Stimulated activated CD4-positive, alpha-beta T cell treated with anti-CD3 and anti-CD28 coated beads, Interleukin-4, amount 100 ng/mL, for 1 hour (primary cell): ENCODE data around the gene FAM219A.

Experiments used
- DNase-seq: peaks from one replicate; pipeline ENCODE4 v3.0.0-alpha.2; 2020

The FAM219A gene, protein sequence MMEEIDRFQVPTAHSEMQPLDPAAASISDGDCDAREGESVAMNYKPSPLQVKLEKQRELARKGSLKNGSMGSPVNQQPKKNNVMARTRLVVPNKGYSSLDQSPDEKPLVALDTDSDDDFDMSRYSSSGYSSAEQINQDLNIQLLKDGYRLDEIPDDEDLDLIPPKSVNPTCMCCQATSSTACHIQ

DNA sequence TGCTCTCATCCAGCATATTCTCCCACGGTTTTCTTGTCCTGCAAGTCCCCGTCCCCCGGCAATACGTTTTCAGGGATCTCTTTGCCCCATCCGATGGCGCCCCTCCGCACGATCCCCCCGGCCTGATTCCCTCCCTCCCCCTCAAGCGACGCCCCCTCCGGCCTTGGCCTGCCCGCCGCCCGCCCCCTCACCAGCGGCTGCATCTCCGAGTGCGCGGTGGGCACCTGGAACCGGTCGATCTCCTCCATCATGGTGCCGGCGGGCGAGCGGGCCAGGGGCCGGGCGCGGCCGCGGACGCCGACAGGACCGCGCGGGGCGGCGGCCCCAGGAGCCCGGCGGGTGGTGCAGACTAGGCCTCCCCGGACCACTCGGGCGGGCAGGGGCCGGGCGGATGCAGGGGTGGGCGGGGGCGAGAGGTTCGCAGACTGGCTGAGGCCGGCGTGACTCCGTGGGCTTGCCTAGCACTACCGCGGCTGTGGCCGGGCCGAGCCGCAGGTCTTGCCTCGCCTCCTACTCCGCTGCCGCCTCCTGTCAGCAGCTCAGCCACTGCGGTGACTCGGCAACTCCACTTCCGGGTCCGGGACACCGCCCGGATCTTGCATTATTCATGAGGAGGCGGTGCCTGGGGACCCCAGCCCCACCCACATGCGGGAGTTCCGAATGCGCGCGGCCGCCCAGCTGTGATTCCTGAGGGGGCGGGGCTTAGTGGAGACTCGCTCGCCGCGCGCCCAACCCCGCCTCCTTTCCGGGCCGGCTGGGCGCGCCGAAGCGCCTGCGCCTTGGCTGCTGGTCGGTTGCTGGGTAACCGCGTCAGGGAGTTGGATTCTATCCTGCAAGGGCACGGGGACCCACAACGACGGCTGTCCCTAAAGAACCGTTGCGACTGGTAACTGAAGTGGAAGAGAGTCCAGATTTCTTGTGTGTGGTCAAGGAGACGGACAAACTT lies at the start of gene FAM219A, which contains the start of gene DNAI1:
Gene FAM219A (minus strand): TSS at position 558 of the 946 bp plus-strand sequence. CDS start 307 bp downstream, at position 251.
Gene DNAI1 (plus strand): TSS at position 793 of the 946 bp plus-strand sequence. CDS start 201 bp downstream, outside the sequence.
- DNase-seq = peak; percentile 98

DNA sequence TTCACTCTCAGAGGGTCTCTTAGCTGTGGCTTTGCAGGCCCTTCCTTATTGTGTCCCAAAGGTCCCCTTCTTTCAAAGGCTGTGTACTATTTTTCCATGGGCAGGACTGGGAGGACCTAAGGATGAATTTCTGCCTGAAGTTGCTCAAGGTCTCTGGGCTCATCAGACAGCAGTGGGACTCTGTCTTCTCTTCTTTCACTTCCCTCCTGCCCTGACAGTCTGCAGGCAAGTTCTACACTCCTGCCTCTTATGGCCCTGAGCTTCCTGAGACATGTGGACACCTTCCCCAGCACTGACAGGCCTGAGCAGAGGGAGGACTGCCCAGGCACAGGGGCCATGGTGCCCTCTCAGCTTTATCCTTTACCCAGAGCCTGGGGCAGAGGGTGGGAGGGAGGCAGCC lies 49.6 kb upstream of the FAM219A start:
- no peak for DNase-seq

DNA sequence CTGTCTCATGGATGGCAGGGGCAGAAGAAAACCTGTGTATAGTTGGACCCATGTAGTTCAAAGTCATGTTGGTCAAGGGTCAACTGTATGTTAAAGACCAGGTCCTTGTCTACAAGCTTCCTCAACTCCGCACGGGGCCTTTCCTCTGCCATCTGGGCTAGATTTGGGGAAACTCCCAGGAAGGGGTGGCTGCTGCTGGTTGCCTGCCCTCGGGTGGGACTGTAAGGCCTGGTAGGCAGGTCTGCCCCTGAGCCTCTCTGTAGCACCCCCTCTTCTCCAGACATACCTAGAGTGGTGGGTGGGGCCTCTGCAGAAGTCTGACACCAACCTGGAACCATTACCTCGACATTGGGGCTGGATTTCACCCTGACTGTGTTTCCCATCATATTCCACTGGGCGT lies 49.2 kb upstream of the FAM219A start:
- DNase-seq = no peak

DNA sequence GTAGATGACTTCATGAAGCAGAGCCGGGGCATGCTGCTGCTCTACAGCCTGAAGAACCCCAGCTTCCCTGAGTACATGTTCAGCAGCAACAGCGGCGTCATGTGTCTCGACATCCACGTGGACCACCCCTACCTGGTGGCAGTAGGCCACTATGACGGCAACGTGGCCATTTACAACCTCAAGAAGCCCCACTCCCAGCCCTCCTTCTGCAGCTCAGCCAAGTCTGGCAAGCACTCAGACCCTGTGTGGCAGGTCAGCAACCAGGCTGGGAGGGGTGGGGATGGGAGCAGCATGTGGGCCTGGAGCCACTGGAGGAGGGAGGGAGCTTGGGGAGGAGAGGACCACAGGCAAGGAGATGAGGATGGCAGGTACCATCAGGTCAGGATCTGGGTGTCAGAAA lies 48.3 kb upstream of the FAM219A start:
- no peak for DNase-seq

DNA sequence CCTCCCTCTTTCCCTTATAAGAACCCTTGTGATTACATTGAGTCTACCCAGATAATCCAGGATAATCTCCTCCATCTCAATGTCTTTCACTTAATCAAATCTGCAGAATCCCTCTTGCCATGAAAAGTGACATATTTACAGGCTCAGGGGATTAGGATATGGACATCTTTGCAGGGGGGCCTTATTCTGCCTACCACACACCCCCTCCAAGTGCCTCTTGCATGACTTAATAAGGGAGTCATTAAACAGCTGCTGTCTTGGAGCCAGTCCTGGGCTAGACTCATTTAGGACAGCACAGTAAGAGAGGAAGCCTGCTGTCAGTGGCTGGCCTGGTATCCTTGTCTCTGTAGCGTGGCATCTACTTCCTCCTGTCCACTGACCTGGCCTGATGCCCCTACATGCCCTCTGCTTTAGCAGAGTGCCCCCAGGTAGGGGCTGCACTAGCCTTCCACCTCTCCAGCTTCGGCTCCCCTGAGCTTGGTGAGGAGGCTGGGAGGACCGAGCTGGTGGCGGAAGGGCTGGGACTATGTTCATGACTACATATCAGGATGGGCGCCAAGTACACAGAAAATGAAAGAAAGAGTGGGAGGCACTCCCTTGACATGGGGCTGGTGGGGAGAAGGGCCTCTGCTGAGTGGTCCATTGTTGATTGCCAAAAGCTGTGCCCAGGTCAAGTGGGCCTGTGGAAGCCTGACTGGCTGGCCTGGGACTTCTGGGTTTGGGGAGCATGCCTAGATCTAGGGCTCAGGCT lies 47.2 kb upstream of the FAM219A start:
- no peak for DNase-seq

DNA sequence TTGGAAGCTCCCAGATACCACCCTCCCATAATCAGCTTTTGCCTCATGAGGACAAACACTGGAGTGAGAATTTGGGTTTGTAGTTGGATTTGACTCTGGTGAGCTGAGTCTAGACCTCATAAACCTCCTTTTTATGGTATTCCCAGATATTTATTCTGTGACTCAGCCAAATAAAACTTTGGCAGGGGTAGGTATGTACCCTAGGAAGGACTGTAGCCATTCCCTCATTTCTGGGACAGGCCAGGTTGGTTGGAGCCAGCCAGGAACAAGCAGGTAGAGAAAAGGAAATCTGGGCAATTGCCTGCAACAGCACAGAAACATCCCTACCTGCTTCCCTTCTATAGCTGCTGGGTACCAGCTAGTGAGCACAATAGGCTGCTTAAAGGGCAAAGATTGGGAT lies 45.0 kb upstream of the FAM219A start:
- no peak for DNase-seq

DNA sequence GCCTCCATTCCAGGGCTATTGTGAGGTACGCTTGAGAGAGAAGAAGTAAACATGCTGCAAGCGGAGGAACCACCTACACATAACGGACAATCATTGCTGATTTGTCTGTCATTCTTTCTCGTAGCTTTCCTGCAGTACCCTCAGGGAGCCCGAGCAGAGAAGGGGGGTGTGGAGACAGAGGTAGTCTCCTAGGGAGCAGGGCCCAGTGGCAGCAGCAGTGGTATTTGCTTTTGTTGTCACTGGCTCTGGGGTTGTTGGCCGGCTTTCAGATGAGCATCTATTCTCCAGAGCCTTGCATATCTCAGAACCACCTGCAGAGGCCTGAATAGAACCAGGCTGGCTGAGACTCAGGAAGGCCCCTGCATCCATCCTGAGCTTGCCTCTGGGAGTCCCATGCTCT lies 44.5 kb upstream of the FAM219A start:
- no peak for DNase-seq

DNA sequence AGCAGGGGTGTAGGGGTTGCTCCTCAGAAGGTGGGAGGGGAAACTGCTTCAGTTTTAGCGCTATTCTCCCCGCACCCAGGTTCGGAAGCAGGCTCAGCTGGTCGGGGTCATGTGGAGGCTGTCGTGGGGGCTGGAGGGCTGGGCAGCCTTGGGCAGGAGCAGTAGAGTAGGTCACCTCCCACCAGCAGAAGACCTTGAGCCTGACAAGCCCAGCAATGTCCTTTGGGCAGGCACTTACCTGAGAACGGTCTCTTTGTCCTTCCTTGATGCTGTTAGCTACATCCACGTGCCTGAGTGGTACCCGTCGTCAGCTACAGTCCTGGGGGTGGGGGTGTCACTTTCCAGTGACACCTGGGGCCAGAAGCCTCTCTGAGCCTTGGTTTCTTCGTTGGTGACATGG lies 44.1 kb upstream of the FAM219A start:
- DNase-seq = no peak

DNA sequence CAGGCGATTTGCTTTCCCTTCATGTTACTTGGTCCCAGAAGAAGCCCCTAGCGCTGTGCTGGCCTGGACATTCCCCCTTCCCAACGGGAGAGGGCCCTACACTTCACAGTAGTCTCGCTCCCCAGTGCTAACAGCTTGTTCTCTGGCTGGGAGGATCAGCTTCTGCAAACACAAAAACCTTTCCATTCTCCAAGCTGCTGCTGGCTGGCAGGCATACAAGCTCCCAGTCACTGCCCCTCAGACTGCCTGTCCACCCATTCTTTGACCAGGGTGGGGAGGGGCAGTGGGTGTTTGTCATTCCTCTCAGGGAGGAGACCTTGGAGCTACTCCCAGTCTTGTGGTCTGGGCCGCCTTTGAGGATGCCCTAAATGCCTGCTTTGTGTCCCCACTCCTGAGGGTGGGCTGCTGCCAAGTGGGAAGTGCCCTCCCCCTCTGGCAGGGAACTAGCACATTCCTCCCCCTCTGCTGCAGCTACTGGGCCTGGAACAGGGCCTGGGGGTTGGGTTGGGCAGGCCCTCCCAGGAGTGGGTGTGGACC lies 43.6 kb upstream of the FAM219A start:
- no peak for DNase-seq

DNA sequence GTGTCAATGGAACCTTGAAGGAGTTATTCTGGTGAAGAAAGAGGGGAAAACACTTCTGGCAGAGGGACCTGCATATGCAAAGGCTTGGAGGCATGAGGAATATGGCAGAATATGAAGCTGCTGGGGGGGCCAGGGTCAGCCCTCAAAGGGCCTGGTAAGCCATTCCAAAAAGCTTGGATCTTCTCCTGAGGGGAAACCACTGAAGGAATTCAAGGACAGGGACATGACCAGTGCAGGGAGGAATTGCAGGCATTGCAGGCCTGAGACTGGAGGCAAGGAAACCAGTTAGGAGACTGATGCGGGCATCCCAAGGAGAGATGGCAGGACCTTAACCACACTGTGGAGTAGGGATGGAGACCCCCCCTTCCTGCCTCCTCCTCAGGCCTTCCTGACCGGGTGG lies 43.0 kb upstream of the FAM219A start:
- no peak for DNase-seq

DNA sequence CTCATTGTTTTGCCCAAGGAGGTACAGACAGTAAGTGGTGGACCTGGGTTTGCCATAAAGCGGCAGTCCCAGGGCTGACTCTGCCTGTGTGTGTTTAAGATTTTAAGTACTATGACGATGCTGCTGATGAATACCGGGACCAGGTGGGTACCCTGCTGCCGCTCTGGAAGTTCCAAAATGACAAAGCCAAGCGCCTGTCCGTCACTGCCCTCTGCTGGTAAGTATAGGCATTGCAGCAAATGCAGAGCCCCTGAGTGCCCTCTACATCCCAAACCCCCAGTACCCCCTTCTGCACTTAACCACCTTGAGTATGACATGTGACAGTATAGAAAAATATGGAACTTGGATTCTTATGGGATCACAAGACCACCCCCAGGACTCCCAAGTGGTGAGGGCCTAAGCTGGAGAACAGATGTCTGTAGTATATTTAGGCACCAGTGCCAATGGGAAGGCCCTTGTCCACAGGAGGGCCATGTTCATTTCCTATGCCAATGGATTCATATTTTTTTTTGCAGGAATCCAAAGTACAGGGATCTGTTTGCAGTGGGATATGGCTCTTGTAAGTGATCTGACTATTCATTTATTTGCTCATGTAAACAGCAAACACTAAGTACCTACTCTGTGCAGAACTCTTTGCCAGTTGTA lies 42.4 kb upstream of the FAM219A start:
- peak; percentile 75 for DNase-seq

DNA sequence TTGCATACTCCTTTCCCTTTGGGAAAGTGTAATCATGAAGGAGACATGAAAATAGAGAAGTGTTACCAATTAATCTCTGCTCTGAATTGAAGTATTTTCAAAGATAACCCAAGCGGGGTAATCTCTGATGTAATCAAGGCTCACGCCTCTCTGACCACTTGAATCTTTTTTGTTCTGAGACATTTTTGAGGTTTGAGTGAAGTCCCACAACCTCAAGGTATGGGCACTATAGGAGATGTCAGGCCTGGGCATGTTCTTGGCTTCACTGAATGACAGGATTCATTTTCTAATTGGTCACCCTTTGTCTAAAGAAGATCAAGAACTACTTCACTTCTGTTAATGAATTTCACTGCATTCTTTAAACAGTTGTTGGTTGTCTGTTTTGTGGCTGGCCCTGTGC lies 40.7 kb upstream of the FAM219A start:
- DNase-seq = no peak

DNA sequence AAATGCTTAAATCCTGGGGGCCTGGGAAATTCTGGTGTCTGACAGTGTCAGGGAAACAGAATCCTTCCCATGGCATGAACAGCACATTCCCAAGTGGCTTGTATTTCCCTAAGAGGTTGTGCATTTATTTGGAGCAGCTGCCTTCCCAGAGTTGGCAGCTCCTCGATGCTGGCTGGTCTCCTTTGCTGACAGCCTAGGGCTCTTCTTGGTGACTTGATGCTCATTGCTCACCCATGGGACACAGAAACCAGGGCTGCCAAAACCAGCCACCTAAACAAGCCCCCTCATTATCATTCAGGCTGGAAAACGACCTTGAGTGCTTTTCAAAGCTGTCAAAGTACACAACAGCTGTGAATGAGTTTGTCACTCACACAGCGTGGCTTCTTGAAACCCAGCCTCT lies 40.2 kb upstream of the FAM219A start:
- DNase-seq = no peak

DNA sequence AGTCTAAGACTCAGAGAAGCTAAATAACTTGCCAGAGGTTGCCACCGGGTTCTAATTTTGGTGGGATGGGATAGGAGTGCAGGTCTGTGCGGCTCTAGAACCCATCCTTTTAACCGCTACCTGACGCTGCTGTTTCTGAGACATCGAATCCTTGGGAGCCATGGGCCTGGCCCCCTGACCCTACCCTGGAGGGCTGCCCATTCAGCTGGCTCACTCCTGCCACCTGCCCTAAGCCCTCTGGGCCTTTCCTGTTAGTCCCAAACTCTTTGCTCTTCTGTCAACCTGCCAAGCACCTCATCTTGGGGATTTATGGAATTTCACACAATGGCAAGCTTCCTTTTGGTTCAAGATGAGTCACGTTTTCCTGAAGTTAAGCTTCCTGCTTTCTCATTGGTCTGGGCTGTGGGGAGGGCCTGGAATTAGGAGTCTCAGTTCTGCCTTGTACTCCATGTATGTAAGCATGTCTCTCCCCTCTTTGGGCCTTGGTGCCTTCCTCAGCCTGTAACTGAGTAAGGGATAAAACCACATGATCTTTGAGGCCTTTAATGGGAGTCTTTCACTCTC lies 37.9 kb upstream of the FAM219A start:
- no peak for DNase-seq

DNA sequence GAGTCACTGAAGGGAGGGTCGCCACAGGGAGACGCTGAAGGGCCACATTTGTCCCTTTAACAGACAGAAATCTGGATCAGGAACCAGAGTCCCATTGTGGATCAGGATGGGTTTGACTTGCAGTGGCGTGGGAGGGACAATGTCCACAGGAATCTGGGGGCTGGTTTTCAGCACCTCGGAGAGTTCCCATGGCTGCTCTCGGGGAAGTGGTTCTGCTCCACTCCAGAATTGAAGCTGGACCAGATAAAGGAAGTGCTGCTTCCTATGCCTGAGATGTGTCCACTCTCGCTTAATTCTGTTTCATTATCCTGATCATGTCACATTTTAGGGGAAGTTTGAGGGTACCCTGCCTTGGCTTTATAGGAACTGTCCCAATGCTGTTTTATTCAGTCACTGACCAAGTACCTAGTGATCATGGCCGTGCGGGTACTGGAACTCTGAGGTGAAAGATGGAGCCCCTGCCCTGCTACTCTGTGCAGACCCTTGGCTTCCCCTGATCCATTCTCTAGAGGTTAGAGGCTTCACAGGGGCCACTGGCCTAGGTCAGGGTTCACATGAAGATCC lies 35.7 kb upstream of the FAM219A start:
- peak; percentile 17 for DNase-seq

DNA sequence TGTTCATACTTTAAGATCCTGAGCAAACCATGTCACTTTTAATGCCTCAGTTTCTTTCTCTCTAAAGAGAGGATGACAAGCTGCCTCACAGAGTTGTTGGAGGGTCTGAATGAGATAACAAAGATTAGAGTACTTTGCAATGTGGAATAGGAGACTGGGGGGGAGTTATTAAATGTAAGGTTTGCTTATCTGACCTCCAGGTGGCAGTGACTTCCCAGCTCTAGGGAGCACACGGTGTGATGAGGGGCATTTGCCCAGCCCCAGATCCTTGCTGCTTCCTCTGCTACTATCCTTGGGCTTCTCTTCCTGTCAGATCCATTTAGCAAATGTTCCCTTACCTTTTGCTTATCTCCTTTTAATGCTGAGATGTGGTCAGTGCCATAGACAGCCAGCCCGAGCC lies 33.7 kb upstream of the FAM219A start:
- DNase-seq = no peak

DNA sequence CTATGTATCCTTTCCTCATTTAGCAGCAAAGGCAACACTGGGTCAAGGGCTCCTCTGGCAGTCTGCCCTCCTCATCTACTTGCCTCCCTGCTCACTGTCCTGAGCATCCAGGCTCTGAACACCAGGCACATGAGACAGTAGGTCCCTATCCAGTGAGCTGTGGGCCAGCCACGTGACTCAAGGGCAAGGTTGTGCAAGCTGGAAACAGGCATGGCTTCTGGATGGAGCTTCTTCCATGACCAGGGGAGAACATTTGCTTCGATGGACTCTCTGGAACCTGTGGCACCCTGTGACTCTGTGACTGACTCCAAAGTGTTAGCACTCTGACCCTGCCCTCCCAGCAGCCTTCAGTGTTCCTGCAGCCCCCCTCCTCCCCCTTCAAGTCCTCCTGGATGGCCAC lies 33.2 kb upstream of the FAM219A start:
- no peak for DNase-seq

DNA sequence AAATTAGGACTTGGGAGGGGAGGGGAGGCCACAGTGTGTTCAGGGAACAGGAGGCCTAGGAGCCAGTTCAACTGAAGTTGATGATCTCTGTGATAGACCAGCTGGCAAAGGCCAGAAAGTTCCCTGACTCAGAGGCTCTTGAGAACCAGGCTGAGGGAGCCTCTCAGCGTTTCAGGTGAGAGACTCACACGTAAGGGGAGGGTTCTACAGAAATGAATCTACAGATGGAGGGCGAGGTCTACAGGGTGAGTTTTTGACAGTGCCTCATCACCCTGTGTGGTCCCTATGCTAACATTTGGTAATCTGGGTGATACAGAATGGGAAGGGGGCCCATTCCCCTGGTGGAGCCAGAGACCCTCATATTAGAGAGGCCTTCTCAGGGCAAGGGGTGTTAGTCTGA lies 32.4 kb upstream of the FAM219A start:
- DNase-seq = no peak

DNA sequence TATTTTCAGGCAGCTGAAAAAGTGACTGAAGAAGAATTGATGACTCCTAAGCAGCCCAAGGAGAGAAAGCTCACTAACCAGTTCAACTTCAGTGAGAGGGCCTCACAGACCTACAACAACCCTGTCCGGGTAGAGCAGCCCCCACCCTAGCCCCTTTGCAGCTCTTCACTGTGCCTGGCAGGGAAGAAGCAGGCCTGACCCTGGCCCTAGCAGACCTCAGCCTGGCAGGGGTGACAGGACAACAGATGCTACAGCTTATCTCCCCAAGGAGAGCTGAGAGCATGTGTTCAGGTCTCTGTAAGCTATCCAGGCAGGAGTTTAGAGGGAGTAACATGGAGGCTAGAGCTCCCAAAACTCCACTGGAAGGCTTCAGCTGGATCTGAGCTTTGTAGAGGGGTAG lies 32.0 kb upstream of the FAM219A start:
- DNase-seq = no peak

DNA sequence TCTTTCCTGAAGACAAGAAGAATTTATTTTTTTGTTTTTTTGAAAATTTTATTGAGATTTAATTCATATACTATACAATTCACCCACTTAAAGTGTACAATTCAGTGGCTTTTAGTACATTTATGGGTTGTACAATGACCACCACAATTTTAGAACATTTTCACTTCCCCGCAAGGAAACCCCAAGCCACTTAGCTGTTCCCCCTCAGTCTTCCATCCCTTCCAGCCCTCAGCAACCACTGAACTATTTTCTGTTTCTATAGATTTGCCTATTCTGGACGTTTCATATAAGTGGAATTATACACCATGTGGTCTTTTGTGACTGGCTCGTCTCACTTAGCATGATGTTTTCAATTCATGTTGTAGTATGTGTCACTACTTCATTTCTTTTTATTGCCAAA lies 28.2 kb upstream of the FAM219A start:
- DNase-seq = no peak

DNA sequence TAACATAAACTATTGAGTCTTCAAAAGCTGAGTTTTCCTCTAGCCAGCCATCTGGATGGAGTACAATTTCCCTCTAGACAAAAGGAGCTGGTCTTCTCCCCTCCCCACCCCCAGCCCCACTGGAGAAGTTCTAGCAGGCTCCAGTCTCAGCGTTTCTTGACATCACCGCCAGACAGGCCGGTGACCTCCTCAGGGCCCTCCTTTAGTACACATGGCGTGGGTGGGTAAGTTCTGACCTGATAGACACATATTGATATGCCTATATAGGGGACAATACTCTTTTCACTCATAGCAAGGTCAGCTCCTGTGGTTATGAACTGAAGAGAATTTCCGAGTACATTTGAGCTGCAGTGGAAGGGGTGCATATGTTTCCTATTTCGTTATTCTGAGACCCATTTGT lies 27.5 kb upstream of the FAM219A start:
- no peak for DNase-seq

DNA sequence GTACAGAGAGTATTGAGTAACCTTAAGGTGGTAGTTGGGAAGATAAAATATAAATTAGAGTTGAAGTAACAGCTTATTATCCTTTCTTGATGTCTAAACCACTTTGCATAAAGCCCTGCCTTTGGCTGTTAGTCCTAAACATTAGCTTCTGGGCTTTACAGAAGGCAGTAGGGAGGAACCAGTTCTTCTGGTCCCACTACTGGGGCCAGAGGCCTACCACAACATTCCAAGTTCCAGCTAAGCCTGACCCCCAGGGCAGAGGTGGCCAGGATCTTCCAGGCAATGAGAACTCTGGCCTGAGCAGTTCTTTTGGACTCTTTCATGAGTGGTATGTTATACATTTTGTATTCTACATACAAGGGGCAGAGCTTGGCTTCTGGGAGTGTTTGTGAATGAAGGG lies 26.3 kb upstream of the FAM219A start:
- no peak for DNase-seq
